ENCODE results near the gene SNX6. TPM values are rescaled to one million over a fixed set of nuclear protein-coding genes. Genes with fewer than 3 reads are reported as not detected.
A peak's percentile ranks its signal among the peaks of the same experiment; 100 is the strongest.

The SNX6 gene
- total RNA-seq (2021), result 67.5 and 69.3 TPM in 2 replicates
- long read RNA-seq, transcript SNX6-202 (13 exons, 3,398 nt), result minor isoform, 28 of 613 reads
- long read RNA-seq, transcript SNX6-201 (14 exons, 2,001 nt), result major isoform, 504 of 613 reads
- long read RNA-seq, partial matches to known transcripts, result 26 of 613 reads
- long read RNA-seq, other reads (novel, unspliced or antisense), result 55 of 613 reads

DNA sequence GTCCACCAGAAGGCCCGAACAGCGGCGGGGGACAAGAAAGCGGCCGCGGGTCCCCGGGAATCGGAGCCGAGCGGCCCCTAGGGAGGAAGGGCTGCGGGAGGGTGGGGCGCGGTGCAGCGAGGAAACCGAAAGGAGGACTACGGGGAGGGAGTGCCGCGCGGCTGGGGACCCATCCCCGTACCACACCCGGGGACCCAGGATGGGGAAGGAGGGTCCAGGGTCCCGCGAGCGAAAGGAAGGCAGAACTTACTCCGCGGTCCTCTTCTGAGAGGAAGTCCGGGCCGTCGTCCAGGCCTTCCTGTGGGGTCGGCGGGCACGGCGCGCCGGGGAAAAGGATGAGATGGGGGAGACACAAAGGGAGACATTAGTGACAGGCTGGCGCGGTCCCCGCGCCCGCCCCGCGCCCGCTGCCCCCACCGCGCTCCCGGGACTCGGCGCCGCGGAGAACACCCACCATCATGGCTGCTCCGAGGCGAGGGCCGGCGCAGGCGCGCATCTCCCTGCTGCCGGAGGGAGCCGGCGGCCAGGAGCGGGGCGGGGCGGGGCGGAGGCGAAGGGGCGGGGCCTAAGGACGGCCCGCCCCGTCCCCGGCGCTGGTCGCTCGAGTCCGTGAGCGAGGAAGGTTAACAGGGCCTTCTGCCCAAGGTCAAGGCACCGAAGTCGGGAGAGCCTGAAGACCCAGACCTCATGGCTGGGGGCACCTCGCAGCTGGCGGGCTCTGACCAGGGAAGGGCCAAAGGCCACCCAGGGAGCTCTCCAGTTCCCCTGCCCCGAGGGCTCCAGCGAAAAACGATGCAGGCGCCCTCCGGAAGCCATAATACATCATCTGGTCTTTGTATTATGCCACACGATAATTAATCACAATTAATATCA lies at the start of gene SNX6:
Gene SNX6 (minus strand): TSS at position 492 of the 873 bp plus-strand sequence. CDS start 32 bp downstream, at position 460.
- H2BK12ac ChIP-seq (ENCODE audit: insufficient read length, low read depth, low read length), result no peak within 1 kb of the TSS
- H3K27ac ChIP-seq (ENCODE audit: insufficient read length, low read depth, low read length), result no peak within 1 kb of the TSS
- peak within 1 kb of the TSS; percentile 92 for H3K14ac ChIP-seq (ENCODE audit: insufficient read depth, low read length)

More for the DNA sequence above, at the start of gene SNX6:
- no peak within 1 kb of the TSS for H3K56ac ChIP-seq (ENCODE audit: insufficient read length, low read depth, low read length)
- H3K4ac ChIP-seq (ENCODE audit: low read depth, low read length), result no peak within 1 kb of the TSS
- H3K27me3 Mint-ChIP-seq (ENCODE audit: low read depth), result peaks cover 6% of the 10 kb centered on the region
- H3K18ac ChIP-seq (ENCODE audit: insufficient read length, low read depth, low read length), result peak within 1 kb of the TSS; percentile 72
- no peak within 1 kb of the TSS for H2BK120ac ChIP-seq (ENCODE audit: low read depth, low read length, poor library complexity, severe bottlenecking)
- no peak within 1 kb of the TSS for H4K91ac ChIP-seq (ENCODE audit: insufficient read length, low read depth, low read length)
- H4K5ac ChIP-seq (ENCODE audit: insufficient read length, low read depth, low read length), result no peak within 1 kb of the TSS
- no peaks in the 10 kb centered on the region for H4K20me1 ChIP-seq (ENCODE audit: control insufficient read depth, insufficient read depth, insufficient read length)
- H3K4me1 Mint-ChIP-seq, result peaks cover 10 to 13% of the 10 kb centered on the region in 2 experiments
- H3K79me1 ChIP-seq (ENCODE audit: insufficient read depth, low read depth, low read length, poor library complexity, severe bottlenecking), result no peaks in the 10 kb centered on the region
- H3K4me2 ChIP-seq (ENCODE audit: insufficient read depth, insufficient read length, low read length), result peak within 1 kb of the TSS; percentile 77
- H3K4me3 Mint-ChIP-seq, result peak within 1 kb of the TSS; percentile 84 to 91
- peak within 1 kb of the TSS; percentile 81 for H3K9ac ChIP-seq (ENCODE audit: extremely low read depth, insufficient read length, low read length)
- peaks cover 2 to 30% (median 17%) of the 10 kb centered on the region in 3 experiments; a peak in 6 of 7 replicates for H3K36me3 Mint-ChIP-seq (ENCODE audit: insufficient read depth in 1 of 3, low read depth in 3 of 3)
- H3K9me3 Mint-ChIP-seq, result peaks cover 3 to 4% of the 10 kb centered on the region in 2 experiments; a peak in 4 of 5 replicates
- H2AFZ ChIP-seq (ENCODE audit: low read length), result peak within 1 kb of the TSS; percentile 71
- WGBS (ENCODE audit: extremely low coverage, insufficient read length, low lambda C conversion rate), result no CpG with 5 or more reads among the region's 84 CpGs
- no peak within 1 kb of the TSS for H2BK5ac ChIP-seq (ENCODE audit: insufficient read length, low read length)
- H3K9me3 ChIP-seq (ENCODE audit: control insufficient read depth, low read depth, low read length), result no peaks in the 10 kb centered on the region
- H3K23me2 ChIP-seq (ENCODE audit: insufficient read length, low read depth, low read length, poor library complexity, severe bottlenecking), result peaks cover 4% of the 10 kb centered on the region
- TF ChIP-seq, protein P1, sequence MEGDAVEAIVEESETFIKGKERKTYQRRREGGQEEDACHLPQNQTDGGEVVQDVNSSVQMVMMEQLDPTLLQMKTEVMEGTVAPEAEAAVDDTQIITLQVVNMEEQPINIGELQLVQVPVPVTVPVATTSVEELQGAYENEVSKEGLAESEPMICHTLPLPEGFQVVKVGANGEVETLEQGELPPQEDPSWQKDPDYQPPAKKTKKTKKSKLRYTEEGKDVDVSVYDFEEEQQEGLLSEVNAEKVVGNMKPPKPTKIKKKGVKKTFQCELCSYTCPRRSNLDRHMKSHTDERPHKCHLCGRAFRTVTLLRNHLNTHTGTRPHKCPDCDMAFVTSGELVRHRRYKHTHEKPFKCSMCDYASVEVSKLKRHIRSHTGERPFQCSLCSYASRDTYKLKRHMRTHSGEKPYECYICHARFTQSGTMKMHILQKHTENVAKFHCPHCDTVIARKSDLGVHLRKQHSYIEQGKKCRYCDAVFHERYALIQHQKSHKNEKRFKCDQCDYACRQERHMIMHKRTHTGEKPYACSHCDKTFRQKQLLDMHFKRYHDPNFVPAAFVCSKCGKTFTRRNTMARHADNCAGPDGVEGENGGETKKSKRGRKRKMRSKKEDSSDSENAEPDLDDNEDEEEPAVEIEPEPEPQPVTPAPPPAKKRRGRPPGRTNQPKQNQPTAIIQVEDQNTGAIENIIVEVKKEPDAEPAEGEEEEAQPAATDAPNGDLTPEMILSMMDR (conservative IDR thresholded peaks at IDR 0.05), result no peak
- no peaks in the 10 kb centered on the region for H3K27me3 ChIP-seq (ENCODE audit: insufficient read depth, low read length)
- H3K4me1 ChIP-seq (ENCODE audit: insufficient read depth, low read length), result no peaks in the 10 kb centered on the region; the same call in 1 of the 2 replicates
- no peak within 1 kb of the TSS for H2BK15ac ChIP-seq (ENCODE audit: low read depth, low read length)
- H3K79me2 ChIP-seq (ENCODE audit: insufficient read depth, low read length), result no peaks in the 10 kb centered on the region; the same call in 1 of the 2 replicates
- no peak within 1 kb of the TSS for H4K8ac ChIP-seq (replicated peaks; ENCODE audit: insufficient read length, low read depth, low read length)
- H3K27ac Mint-ChIP-seq, result peak within 1 kb of the TSS in 2 of 3 experiments; percentile 85 to 94; a peak in 6 of 7 replicates
- no peak within 1 kb of the TSS for H3K23ac ChIP-seq (ENCODE audit: insufficient read length, low read depth, low read length)
- H2BK20ac ChIP-seq (ENCODE audit: low read depth, low read length, poor library complexity, severe bottlenecking), result no peak within 1 kb of the TSS
- no peak within 1 kb of the TSS for H3T11ph ChIP-seq (ENCODE audit: low read length)
- no peak within 1 kb of the TSS for H2AK5ac ChIP-seq (ENCODE audit: insufficient read length, low read length)
- DNase-seq, result peak; percentile 80

Measured in H9 (cell line).